Stimulated activated CD4-positive, alpha-beta T cell treated with anti-CD3 and anti-CD28 coated beads, Interleukin-15, amount 100 ng/mL, for 1 hour (primary cell): Measurements from ENCODE around the gene TIGD6.
A peak's percentile ranks its signal among the peaks of the same experiment; 100 is the strongest.

Source experiments
- DNase-seq, 2 donors: peaks; one replicate each; pipeline ENCODE4 v3.0.0-alpha.2; 2020; ENCODE audit warnings: low read depth in 1 of 2, low spot score in 1 of 2

Gene TIGD6

GRCh38 chr5:149981206-149981605 is 19.2 kb downstream of the TIGD6 start:
- no peak for DNase-seq

GRCh38 chr5:149979896-149980295 is 20.6 kb downstream of the TIGD6 start:
- no peak for DNase-seq

- DNase-seq = no peak
Observed at GRCh38 chr5:149975409-149975808, 25.0 kb downstream of the TIGD6 start.

- DNase-seq = no peak
Observed at GRCh38 chr5:149969181-149969930, 31.1 kb downstream of the TIGD6 start.

GRCh38 chr5:149966946-149967345 is 33.5 kb downstream of the TIGD6 start:
- DNase-seq = no peak

GRCh38 chr5:149963729-149964128 is 36.7 kb downstream of the TIGD6 start:
- DNase-seq = no peak

GRCh38 chr5:149962601-149963300 is 37.7 kb downstream of the TIGD6 start:
- DNase-seq = no peak

- DNase-seq = no peak
Observed at GRCh38 chr5:149961957-149962409, 38.5 kb downstream of the TIGD6 start.

GRCh38 chr5:149961186-149961685 is 39.2 kb downstream of the TIGD6 start:
- DNase-seq = no peak

- peak; percentile 86 to 88 for DNase-seq
Observed at GRCh38 chr5:149960272-149961185, 39.9 kb downstream of the TIGD6 start, which contains the start of gene SLC26A2. SLC26A2 (plus strand) TSS chr5:149960758; CDS start chr5:149977653, 16,895 bp downstream.

- peak; percentile 4 to 21 for DNase-seq
Observed at GRCh38 chr5:149959406-149960236, 40.8 kb downstream of the TIGD6 start.

- no peak for DNase-seq
Observed at GRCh38 chr5:149957855-149958254, 42.6 kb downstream of the TIGD6 start.

GRCh38 chr5:149956685-149957084 is 43.8 kb downstream of the TIGD6 start:
- DNase-seq = no peak

- no peak for DNase-seq
Observed at GRCh38 chr5:149954798-149955197, 45.7 kb downstream of the TIGD6 start.

- DNase-seq = no peak
Observed at GRCh38 chr5:149953436-149954121, 46.9 kb downstream of the TIGD6 start.

GRCh38 chr5:149951138-149951749 is 49.2 kb downstream of the TIGD6 start:
- no peak for DNase-seq

- no peak for DNase-seq
Observed at GRCh38 chr5:149948993-149949392, 51.5 kb downstream of the TIGD6 start.

GRCh38 chr5:149946118-149946517 is 54.3 kb downstream of the TIGD6 start:
- no peak for DNase-seq

GRCh38 chr5:149944666-149945065 is 55.8 kb downstream of the TIGD6 start, which contains the start of gene PDE6A:
PDE6A (minus strand) TSS chr5:149944793; CDS start chr5:149944673, 120 bp downstream.
- DNase-seq = no peak
